Measurements from ENCODE around the gene FGR. TPM values are rescaled to one million over a fixed set of nuclear protein-coding genes. Genes with fewer than 3 reads are reported as not detected.

FGR gene
- polyA plus RNA-seq, 1 donor, result 4.0 TPM

GRCh38 chr1:27614625-27615344 is 20.2 kb downstream of the FGR start:
- no peak for DNase-seq
- Histone ChIP-seq H3K36me3 (ENCODE audit: control insufficient read depth, insufficient read depth, low read length) (no peaks in the 10 kb centered on the region), H3K27me3 (ENCODE audit: control insufficient read depth, insufficient read depth, low read length) (no peaks in the 10 kb centered on the region), H3K4me1 (ENCODE audit: control insufficient read depth, insufficient read depth, low read length) (peaks cover 8% of the 10 kb centered on the region), H3K27ac (ENCODE audit: low read length) (no peak overlapping the region), H3K4me3 (ENCODE audit: low read length) (no peak overlapping the region), H3K9me3 (ENCODE audit: control insufficient read depth, low read depth, low read length) (no peaks in the 10 kb centered on the region)
- whole genome bisulfite sequencing (ENCODE audit: insufficient coverage, low lambda C conversion rate), result no CpG with 5 or more reads among the region's 26 CpGs

GRCh38 chr1:27614043-27614624 is 20.9 kb downstream of the FGR start:
- H3K4me3 ChIP-seq (ENCODE audit: low read length), result no peak overlapping the region
- no peak overlapping the region for H3K27ac ChIP-seq (ENCODE audit: low read length)
- H3K4me1 ChIP-seq (ENCODE audit: control insufficient read depth, insufficient read depth, low read length), result peaks cover 8% of the 10 kb centered on the region
- no peak for DNase-seq
- no peaks in the 10 kb centered on the region for H3K27me3 ChIP-seq (ENCODE audit: control insufficient read depth, insufficient read depth, low read length)
- H3K9me3 ChIP-seq (ENCODE audit: control insufficient read depth, low read depth, low read length), result no peaks in the 10 kb centered on the region
- WGBS (ENCODE audit: insufficient coverage, low lambda C conversion rate), result no CpG with 5 or more reads among the region's 16 CpGs
- H3K36me3 ChIP-seq (ENCODE audit: control insufficient read depth, insufficient read depth, low read length), result no peaks in the 10 kb centered on the region

GRCh38 chr1:27612718-27613117 is 22.3 kb downstream of the FGR start:
- no peak overlapping the region for H3K27ac ChIP-seq (ENCODE audit: low read length)
- H3K36me3 ChIP-seq (ENCODE audit: control insufficient read depth, insufficient read depth, low read length), result no peaks in the 10 kb centered on the region
- H3K27me3 ChIP-seq (ENCODE audit: control insufficient read depth, insufficient read depth, low read length), result no peaks in the 10 kb centered on the region
- no peak overlapping the region for H3K4me3 ChIP-seq (ENCODE audit: low read length)
- WGBS (ENCODE audit: insufficient coverage, low lambda C conversion rate), result no CpG with 5 or more reads among the region's 12 CpGs
- DNase-seq, result no peak
- no peaks in the 10 kb centered on the region for H3K9me3 ChIP-seq (ENCODE audit: control insufficient read depth, low read depth, low read length)
- peaks cover 8% of the 10 kb centered on the region for H3K4me1 ChIP-seq (ENCODE audit: control insufficient read depth, insufficient read depth, low read length)

GRCh38 chr1:27611450-27611849 is 23.5 kb downstream of the FGR start:
- H3K4me1 ChIP-seq (ENCODE audit: control insufficient read depth, insufficient read depth, low read length), result peaks cover 19% of the 10 kb centered on the region
- WGBS (ENCODE audit: insufficient coverage, low lambda C conversion rate), result no CpG with 5 or more reads among the region's 4 CpGs
- H3K9me3 ChIP-seq (ENCODE audit: control insufficient read depth, low read depth, low read length), result no peaks in the 10 kb centered on the region
- DNase-seq, result no peak
- no peak overlapping the region for H3K27ac ChIP-seq (ENCODE audit: low read length)
- H3K36me3 ChIP-seq (ENCODE audit: control insufficient read depth, insufficient read depth, low read length), result no peaks in the 10 kb centered on the region
- H3K4me3 ChIP-seq (ENCODE audit: low read length), result no peak overlapping the region
- no peaks in the 10 kb centered on the region for H3K27me3 ChIP-seq (ENCODE audit: control insufficient read depth, insufficient read depth, low read length)

GRCh38 chr1:27609618-27610240 is 25.3 kb downstream of the FGR start:
- peaks cover 24% of the 10 kb centered on the region for H3K4me1 ChIP-seq (ENCODE audit: control insufficient read depth, insufficient read depth, low read length)
- no peaks in the 10 kb centered on the region for H3K9me3 ChIP-seq (ENCODE audit: control insufficient read depth, low read depth, low read length)
- H3K27me3 ChIP-seq (ENCODE audit: control insufficient read depth, insufficient read depth, low read length), result no peaks in the 10 kb centered on the region
- H3K4me3 ChIP-seq (ENCODE audit: low read length), result no peak overlapping the region
- DNase-seq, result no peak
- 33% methylated on average over 1 of the region's 12 CpGs for WGBS (ENCODE audit: insufficient coverage, low lambda C conversion rate)
- H3K36me3 ChIP-seq (ENCODE audit: control insufficient read depth, insufficient read depth, low read length), result no peaks in the 10 kb centered on the region
- no peak overlapping the region for H3K27ac ChIP-seq (ENCODE audit: low read length)

GRCh38 chr1:27609210-27609555 is 25.8 kb downstream of the FGR start:
- DNase-seq, result no peak
- Histone ChIP-seq H3K4me3 (ENCODE audit: low read length) (no peak overlapping the region), H3K27me3 (ENCODE audit: control insufficient read depth, insufficient read depth, low read length) (no peaks in the 10 kb centered on the region), H3K4me1 (ENCODE audit: control insufficient read depth, insufficient read depth, low read length) (peaks cover 18% of the 10 kb centered on the region), H3K36me3 (ENCODE audit: control insufficient read depth, insufficient read depth, low read length) (no peaks in the 10 kb centered on the region), H3K27ac (ENCODE audit: low read length) (no peak overlapping the region), H3K9me3 (ENCODE audit: control insufficient read depth, low read depth, low read length) (no peaks in the 10 kb centered on the region)
- no CpG with 5 or more reads among the region's 3 CpGs for WGBS (ENCODE audit: insufficient coverage, low lambda C conversion rate)

GRCh38 chr1:27607239-27607804 is 27.7 kb downstream of the FGR start:
- no peaks in the 10 kb centered on the region for H3K36me3 ChIP-seq (ENCODE audit: control insufficient read depth, insufficient read depth, low read length)
- peak in 1 of 2 donors; percentile 57 for DNase-seq
- no peak overlapping the region for H3K27ac ChIP-seq (ENCODE audit: low read length)
- H3K27me3 ChIP-seq (ENCODE audit: control insufficient read depth, insufficient read depth, low read length), result no peaks in the 10 kb centered on the region
- no peak overlapping the region for H3K4me3 ChIP-seq (ENCODE audit: low read length)
- H3K4me1 ChIP-seq (ENCODE audit: control insufficient read depth, insufficient read depth, low read length), result peaks cover 19% of the 10 kb centered on the region
- no CpG with 5 or more reads among the region's 11 CpGs for WGBS (ENCODE audit: insufficient coverage, low lambda C conversion rate)
- H3K9me3 ChIP-seq (ENCODE audit: control insufficient read depth, low read depth, low read length), result no peaks in the 10 kb centered on the region

GRCh38 chr1:27606708-27607238 is 28.2 kb downstream of the FGR start:
- Histone ChIP-seq H3K4me1 (ENCODE audit: control insufficient read depth, insufficient read depth, low read length) (peaks cover 25% of the 10 kb centered on the region), H3K4me3 (ENCODE audit: low read length) (no peak overlapping the region), H3K27me3 (ENCODE audit: control insufficient read depth, insufficient read depth, low read length) (no peaks in the 10 kb centered on the region), H3K27ac (ENCODE audit: low read length) (no peak overlapping the region), H3K9me3 (ENCODE audit: control insufficient read depth, low read depth, low read length) (no peaks in the 10 kb centered on the region), H3K36me3 (ENCODE audit: control insufficient read depth, insufficient read depth, low read length) (no peaks in the 10 kb centered on the region)
- WGBS (ENCODE audit: insufficient coverage, low lambda C conversion rate), result no CpG with 5 or more reads among the region's 3 CpGs
- DNase-seq, result no peak

- Histone ChIP-seq H3K27ac (ENCODE audit: low read length) (no peak overlapping the region), H3K27me3 (ENCODE audit: control insufficient read depth, insufficient read depth, low read length) (no peaks in the 10 kb centered on the region), H3K4me1 (ENCODE audit: control insufficient read depth, insufficient read depth, low read length) (peaks cover 32% of the 10 kb centered on the region), H3K4me3 (ENCODE audit: low read length) (no peak overlapping the region), H3K9me3 (ENCODE audit: control insufficient read depth, low read depth, low read length) (no peaks in the 10 kb centered on the region), H3K36me3 (ENCODE audit: control insufficient read depth, insufficient read depth, low read length) (no peaks in the 10 kb centered on the region)
- DNase-seq, result peak in 1 of 2 donors; percentile 45
- WGBS (ENCODE audit: insufficient coverage, low lambda C conversion rate), result no CpG with 5 or more reads among the region's 11 CpGs
Observed at GRCh38 chr1:27605796-27606707, 28.9 kb downstream of the FGR start.

All from large intestine (tissue), 3 donors.